Subcutaneous abdominal adipose tissue (tissue), 5 donors: Measurements from ENCODE around the gene SLC2A6.

ENCODE experiments used
- H3K27ac ChIP-seq: one replicate; pipeline ENCODE4 v1.7.0; 2013; ENCODE audit warnings: low read depth, mild to moderate bottlenecking, inconsistent platforms, low read length, moderate library complexity
- H3K27me3 ChIP-seq, 5 donors: one replicate each; pipeline ENCODE4 v1.7.0; 2013; ENCODE audit warnings: low read length in 5 of 5, inconsistent platforms in 1 of 5; ENCODE audit not compliant: control insufficient read depth in 5 of 5, insufficient read depth in 4 of 5
- H3K36me3 ChIP-seq, 5 donors: one replicate each; pipeline ENCODE4 v1.7.0; 2013; ENCODE audit warnings: low read length in 5 of 5; ENCODE audit not compliant: control insufficient read depth in 5 of 5, insufficient read depth in 5 of 5
- H3K4me1 ChIP-seq, 5 donors: one replicate each; pipeline ENCODE4 v1.7.0; 2013; ENCODE audit warnings: low read length in 5 of 5, mild to moderate bottlenecking in 3 of 5, moderate library complexity in 1 of 5; ENCODE audit not compliant: control insufficient read depth in 5 of 5, insufficient read depth in 5 of 5
- H3K4me3 ChIP-seq, 5 donors: one replicate each; pipeline ENCODE4 v1.7.0; 2013; ENCODE audit warnings: low read length in 5 of 5, low read depth in 1 of 5
- H3K9ac ChIP-seq, 5 donors: one replicate each; pipeline ENCODE4 v1.7.0; 2013; ENCODE audit warnings: low read length in 5 of 5, mild to moderate bottlenecking in 4 of 5, moderate library complexity in 3 of 5
- H3K9me3 ChIP-seq, 5 donors: one replicate each; pipeline ENCODE4 v1.7.0; 2013; ENCODE audit warnings: low read length in 5 of 5; ENCODE audit not compliant: control insufficient read depth in 5 of 5
- donor health status: healthy.
- donor health status: healthy.
- donor health status: healthy.
- donor health status: healthy.
- donor health status: healthy.

The SLC2A6 gene

DNA sequence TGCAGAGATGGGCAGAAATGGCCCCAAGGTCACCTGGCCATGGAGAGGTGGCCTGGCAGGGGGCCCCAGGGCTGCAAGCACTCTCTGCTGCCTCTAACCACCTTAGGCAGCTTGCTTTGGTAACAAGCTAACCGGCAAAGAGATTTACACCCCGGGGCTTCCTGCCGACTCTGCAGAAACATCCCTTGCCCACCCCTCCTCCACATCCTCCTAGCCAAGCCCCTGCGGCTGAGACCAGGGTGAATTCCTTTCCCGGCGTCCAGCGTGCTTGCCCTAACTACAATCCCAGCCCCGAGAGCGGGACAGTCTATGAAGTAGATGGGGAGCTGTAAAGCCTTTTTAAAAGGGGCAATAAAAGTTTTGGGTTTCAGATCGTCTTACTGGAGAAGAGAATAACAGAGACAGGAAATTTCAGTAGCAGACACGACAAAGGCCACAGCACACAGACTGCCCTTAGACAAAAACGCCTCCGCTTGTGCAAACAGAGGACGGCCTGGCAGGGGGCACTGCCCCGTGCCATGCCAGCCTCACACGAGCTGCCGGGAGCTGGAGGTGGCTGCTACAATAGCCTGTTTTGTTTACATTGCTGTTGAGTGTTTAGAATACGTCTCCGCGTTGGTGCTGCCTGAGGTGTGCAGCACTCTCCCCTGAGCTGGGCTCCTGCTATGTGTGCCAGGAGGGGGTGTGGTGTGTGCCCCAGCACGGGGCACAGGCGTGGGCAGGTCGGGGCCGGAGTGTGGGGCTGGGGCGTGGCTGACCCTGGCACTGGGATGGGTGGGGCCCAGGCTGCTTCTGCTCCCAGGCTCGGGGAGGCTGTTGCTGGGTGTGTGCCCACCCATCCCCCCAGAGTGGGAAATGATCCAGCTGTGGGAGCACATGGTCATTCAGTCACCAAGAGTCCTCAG, 30.5 kb upstream of the SLC2A6 start:
- Histone ChIP-seq H3K9ac (no peak overlapping the region), H3K4me1 (peaks cover 2 to 37% (median 27%) of the 10 kb centered on the region in 5 donors), H3K9me3 (peaks cover 0 to 4% (median 0%) of the 10 kb centered on the region in 5 donors), H3K27ac (no peak overlapping the region), H3K36me3 (no peaks in the 10 kb centered on the region), H3K4me3 (no peak overlapping the region), H3K27me3 (peaks cover 4 to 24% (median 6%) of the 10 kb centered on the region in 5 donors)

DNA sequence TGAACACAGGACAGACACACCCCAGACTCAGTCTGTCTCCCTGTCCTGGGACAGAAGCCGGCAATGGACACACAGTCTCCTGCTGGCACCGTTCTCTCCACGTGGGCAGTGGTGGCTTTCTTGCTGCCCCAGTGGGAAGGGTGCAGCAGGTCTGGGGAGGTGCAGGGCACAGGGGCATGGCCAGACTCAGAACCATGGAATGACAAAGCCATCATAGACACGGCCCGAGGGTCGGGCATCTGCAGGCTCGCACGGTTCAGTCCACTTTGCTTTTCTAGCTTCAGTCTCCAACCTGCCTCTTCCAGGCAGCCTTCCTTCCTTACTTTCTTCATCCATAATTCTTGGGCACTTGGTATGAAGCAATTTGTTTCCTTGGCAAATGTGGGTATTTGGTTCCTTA, 29.1 kb upstream of the SLC2A6 start:
- Histone ChIP-seq H3K9ac (no peak overlapping the region), H3K27ac (no peak overlapping the region), H3K9me3 (peaks cover 0 to 4% (median 0%) of the 10 kb centered on the region in 5 donors), H3K36me3 (no peaks in the 10 kb centered on the region), H3K4me3 (no peak overlapping the region), H3K27me3 (peaks cover 2 to 24% (median 6%) of the 10 kb centered on the region in 5 donors), H3K4me1 (peaks cover 2 to 29% (median 21%) of the 10 kb centered on the region in 5 donors)

DNA sequence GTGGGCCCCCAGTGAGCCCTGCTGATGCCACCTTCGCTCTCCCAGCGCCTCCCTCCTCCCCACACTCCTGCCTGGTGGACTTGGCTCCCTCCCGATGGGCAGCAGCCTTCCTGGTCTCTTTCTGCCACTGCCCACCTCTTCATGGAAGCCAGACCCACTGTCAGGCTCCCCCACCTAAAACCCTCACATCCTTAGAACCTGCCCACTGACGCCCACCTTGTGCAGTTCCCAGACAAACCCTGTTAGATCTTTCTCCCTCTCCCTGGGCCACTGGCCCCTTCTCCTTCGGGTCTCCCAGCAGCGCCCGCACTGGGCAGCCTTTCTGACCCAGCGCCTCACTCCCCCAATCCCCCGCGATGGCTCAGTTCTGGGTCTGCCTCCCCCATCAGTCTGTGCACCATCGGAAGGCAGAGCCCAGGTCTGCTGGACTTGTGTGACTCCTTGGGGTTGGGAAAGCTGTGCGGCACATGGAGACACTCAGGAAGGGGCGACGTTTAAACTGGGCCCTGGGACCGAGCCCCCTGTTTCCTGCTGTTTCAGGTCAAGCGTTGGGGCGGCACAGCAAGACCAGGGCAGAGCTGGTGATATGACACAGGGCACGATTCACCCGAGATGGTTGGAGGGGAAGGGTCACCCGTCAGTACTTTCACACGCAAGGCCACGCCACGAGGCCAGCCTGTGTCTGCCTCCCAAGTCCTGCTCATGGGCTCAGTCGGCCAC, 28.5 kb upstream of the SLC2A6 start:
- H3K36me3 ChIP-seq = no peaks in the 10 kb centered on the region
- H3K27ac ChIP-seq = no peak overlapping the region
- peaks cover 2 to 29% (median 21%) of the 10 kb centered on the region in 5 donors for H3K4me1 ChIP-seq
- H3K9ac ChIP-seq = no peak overlapping the region
- peaks cover 0 to 2% (median 2%) of the 10 kb centered on the region in 5 donors for H3K9me3 ChIP-seq
- peaks cover 2 to 24% (median 6%) of the 10 kb centered on the region in 5 donors for H3K27me3 ChIP-seq
- no peak overlapping the region for H3K4me3 ChIP-seq

DNA sequence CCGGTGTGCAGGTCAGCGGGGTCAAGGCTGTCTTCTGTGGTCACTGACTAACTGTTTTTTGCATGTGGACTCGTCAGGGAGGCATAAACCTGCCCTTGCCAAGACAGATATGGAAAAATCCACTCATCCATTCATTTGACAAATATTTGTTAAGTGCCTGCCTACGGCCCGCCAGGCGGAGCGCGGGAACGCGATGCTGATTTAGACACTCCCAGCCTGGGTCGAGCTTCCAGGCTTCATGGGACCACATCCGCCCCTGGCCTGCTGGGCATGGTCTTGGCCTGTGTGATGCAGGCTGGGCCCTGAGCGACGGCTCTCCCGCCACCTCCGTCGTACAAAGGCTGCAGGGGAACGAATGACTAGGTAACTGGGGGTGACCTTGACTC, 27.7 kb upstream of the SLC2A6 start:
- peaks cover 2 to 24% (median 6%) of the 10 kb centered on the region in 5 donors for H3K27me3 ChIP-seq
- H3K36me3 ChIP-seq = no peaks in the 10 kb centered on the region
- no peak overlapping the region for H3K27ac ChIP-seq
- no peak overlapping the region for H3K9ac ChIP-seq
- H3K4me1 ChIP-seq = peaks cover 2 to 29% (median 21%) of the 10 kb centered on the region in 5 donors
- peaks cover 4 to 9% (median 6%) of the 10 kb centered on the region in 5 donors for H3K9me3 ChIP-seq
- H3K4me3 ChIP-seq = no peak overlapping the region

DNA sequence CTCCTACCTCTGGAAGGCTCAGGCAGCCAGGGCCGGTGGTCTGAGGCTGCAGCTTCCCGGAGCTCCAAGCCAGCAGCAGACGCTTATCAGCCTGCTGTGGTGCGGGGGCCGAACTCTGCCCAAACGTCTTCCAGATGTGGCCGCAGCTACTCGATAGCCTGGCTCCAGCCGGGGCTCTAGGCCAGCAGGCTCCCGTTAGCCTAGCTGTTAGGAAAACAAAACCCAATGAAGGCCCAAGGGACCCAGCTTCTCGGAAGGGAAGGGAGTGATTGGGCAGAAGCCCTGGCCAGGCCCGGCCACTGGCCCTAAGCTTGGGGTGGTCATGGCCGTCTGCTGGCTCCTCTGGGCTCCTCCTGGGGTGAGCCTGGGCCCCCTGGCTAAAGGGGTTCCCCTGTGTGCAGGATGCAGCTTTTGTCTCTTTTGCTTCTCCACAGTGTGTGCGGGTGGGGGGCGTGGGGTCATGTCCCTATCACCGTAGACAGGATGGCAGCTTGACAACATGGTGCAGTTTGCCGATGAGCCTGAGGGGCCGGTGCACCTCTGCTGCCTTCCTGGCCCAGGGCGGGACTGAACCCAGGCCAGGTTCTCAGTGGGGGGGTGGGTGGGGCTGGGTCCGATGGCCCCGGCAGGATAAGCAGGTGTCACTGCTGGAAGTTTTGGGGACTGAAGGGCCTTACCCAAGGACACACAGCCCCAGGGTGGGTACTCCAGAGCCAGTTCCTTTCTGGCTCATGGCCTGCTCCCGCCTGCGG, 27.2 kb upstream of the SLC2A6 start:
- Histone ChIP-seq H3K9me3 (peaks cover 4 to 14% (median 10%) of the 10 kb centered on the region in 5 donors), H3K4me3 (peak overlapping the region in 2 of 5 donors; percentile 12 to 19), H3K9ac (no peak overlapping the region), H3K27me3 (peaks cover 2 to 24% (median 6%) of the 10 kb centered on the region in 5 donors), H3K36me3 (no peaks in the 10 kb centered on the region), H3K4me1 (peaks cover 2 to 29% (median 21%) of the 10 kb centered on the region in 5 donors), H3K27ac (no peak overlapping the region)

DNA sequence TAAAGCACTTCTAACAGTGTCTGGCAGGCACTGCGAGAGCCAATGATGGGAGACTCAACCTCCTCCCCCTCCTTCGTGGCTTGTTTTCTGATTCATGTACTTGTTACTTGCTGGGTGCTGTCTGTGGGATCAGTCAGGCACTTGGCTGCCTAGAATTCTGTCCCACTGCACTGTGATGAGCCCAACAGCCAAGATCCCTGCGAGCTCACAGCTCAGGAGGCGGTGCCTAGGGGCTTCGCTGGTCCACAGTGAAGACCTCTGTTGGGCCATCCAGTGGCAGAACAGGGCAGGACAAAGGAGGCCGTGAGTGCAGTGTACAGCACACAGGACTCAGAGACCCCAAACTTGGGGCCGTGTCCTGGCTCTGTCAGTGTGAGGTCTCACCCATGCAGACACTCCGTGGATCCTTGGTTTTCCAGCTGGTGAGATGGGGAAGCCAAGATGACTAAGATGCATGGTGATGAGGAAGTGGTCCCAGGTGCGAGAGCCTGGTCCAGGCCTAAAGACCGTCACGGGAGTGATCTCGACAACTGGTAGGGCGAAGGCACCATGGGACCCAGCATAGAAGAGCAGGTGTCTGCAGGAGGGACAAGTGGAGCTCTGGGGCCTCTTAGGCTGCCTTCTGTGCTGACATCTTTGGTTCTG, 26.4 kb upstream of the SLC2A6 start:
- peaks cover 2 to 24% (median 6%) of the 10 kb centered on the region in 5 donors for H3K27me3 ChIP-seq
- H3K4me3 ChIP-seq = peak overlapping the region in 1 of 5 donors; percentile 12
- H3K9ac ChIP-seq = no peak overlapping the region
- H3K36me3 ChIP-seq = no peaks in the 10 kb centered on the region
- H3K27ac ChIP-seq = no peak overlapping the region
- H3K9me3 ChIP-seq = peaks cover 4 to 14% (median 10%) of the 10 kb centered on the region in 5 donors
- peaks cover 2 to 29% (median 21%) of the 10 kb centered on the region in 5 donors for H3K4me1 ChIP-seq

DNA sequence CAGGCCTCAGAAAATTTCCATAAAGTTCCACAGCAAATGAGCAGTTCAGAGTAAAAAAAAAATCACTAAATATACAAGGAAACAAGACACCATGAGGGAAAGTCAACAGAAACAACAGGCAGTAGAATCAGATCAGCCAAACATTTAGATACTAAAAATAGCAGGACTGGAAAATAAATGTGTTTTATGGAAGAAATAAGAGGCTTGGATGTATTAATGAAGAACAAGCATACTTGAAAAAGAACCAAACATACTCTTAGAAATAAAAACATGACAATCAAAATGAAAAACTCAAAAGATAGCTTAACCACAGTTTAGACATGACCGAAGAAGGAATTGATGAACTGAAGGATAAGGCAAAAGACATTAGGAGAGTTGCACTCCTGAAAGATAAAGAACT, 23.2 kb upstream of the SLC2A6 start:
- peaks cover 2 to 20% (median 16%) of the 10 kb centered on the region in 5 donors for H3K4me1 ChIP-seq
- no peak overlapping the region for H3K9ac ChIP-seq
- H3K4me3 ChIP-seq = no peak overlapping the region
- H3K36me3 ChIP-seq = no peaks in the 10 kb centered on the region
- peaks cover under 1 to 29% (median 17%) of the 10 kb centered on the region in 5 donors for H3K27me3 ChIP-seq
- H3K9me3 ChIP-seq = peaks cover 4 to 14% (median 10%) of the 10 kb centered on the region in 5 donors
- H3K27ac ChIP-seq = no peak overlapping the region

DNA sequence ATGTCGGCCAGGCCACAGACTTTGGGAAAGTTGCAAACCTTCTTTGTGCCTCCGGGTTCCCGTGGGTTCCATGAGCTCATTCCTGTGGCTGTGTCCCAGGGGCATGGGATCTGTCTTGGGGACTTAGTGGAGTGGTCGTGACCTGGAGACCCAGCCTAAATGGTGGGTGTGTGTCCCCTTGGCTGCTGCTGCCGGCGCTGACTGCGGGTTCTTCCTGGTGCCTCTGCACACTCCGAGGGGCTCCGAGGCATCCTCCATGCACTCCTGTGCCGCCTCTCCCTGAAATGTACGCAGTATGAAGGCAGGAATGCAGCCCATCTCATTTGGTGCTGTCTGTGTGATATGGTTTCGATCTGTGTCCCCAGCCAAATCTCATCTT, 21.0 kb upstream of the SLC2A6 start:
- no peak overlapping the region for H3K27ac ChIP-seq

More for the DNA sequence above, 21.0 kb upstream of the SLC2A6 start:
- Histone ChIP-seq H3K4me3 (no peak overlapping the region), H3K4me1 (peaks cover 0 to 4% (median 0%) of the 10 kb centered on the region in 5 donors), H3K9ac (no peak overlapping the region), H3K36me3 (no peaks in the 10 kb centered on the region), H3K9me3 (peaks cover 4 to 14% (median 10%) of the 10 kb centered on the region in 5 donors), H3K27me3 (peaks cover 8 to 46% (median 26%) of the 10 kb centered on the region in 5 donors)
